PC-3 (cell line): Measurements from ENCODE around the gene ABTB2. TPM values are rescaled to one million over a fixed set of nuclear protein-coding genes. Genes with fewer than 3 reads are reported as not detected.

Experiments
- ATAC-seq: fragments of 200-7000 bp; cut with Tn5 transposase; 2 replicates; pipeline ENCODE4 v1.9.1; 2020; ENCODE audit warnings: mild to moderate bottlenecking, moderate library complexity
- BruUV-seq: library from RNA; stranded (reverse); fragments of 400-500 nt; replicated peaks from 2 replicates; lab custom pipeline; 2021; lab: Mats Ljungman, UMichigan
- CTCF ChIA-PET: fragments of 300-600 bp; sonication (Branson Sonifier 250); formaldehyde crosslinking; loops from one replicate; lab custom pipeline; 2022; ENCODE audit warnings: antibody characterized with exemption; lab: Charles Lee
- POLR2A ChIA-PET: fragments of 300-600 bp; sonication (Branson Sonifier 250); formaldehyde crosslinking; loops from one replicate; lab custom pipeline; 2022; ENCODE audit warnings: antibody characterized with exemption; ENCODE audit not compliant: unreplicated experiment; lab: Charles Lee
- DNase-seq: peaks from one replicate; pipeline ENCODE4 v3.0.0-alpha.2; 2015
- H2AFZ ChIP-seq: fragments of 300-600 bp; sonication (generic); 2 replicates; pipeline ENCODE4 v1.6.0; 2016; ENCODE audit warnings: antibody characterized with exemption, low read length
- H3F3A ChIP-seq: fragments of 300-600 bp; sonication (generic); one replicate; pipeline ENCODE4 v1.6.0; 2017; ENCODE audit warnings: antibody characterized with exemption, low read length, control low read depth, mild to moderate bottlenecking; ENCODE audit not compliant: unreplicated experiment
- H3K27ac ChIP-seq: fragments of 300-600 bp; sonication (generic); 2 replicates; pipeline ENCODE4 v1.5.1; 2016; ENCODE audit warnings: mild to moderate bottlenecking, low read length
- H3K27me3 ChIP-seq: fragments of 300-600 bp; sonication (generic); 2 replicates; pipeline ENCODE4 v1.6.1; 2016; ENCODE audit warnings: low read length, mixed read lengths
- H3K36me3 ChIP-seq: fragments of 300-600 bp; sonication (generic); 2 replicates; pipeline ENCODE4 v1.6.1; 2016; ENCODE audit warnings: low read depth, mixed run types, low read length, mixed read lengths
- H3K4me1 ChIP-seq: fragments of 300-600 bp; sonication (generic); 2 replicates; pipeline ENCODE4 v1.5.1; 2016; ENCODE audit warnings: low read length; ENCODE audit not compliant: insufficient read depth
- H3K4me2 ChIP-seq: fragments of 300-600 bp; sonication (generic); 2 replicates; pipeline ENCODE4 v1.6.0; 2016; ENCODE audit warnings: low read length
- H3K4me3 ChIP-seq: fragments of 300-600 bp; sonication (generic); 2 replicates; pipeline ENCODE4 v1.5.1; 2016; ENCODE audit warnings: mild to moderate bottlenecking, low read length, mixed read lengths
- H3K79me2 ChIP-seq: fragments of 300-600 bp; sonication (generic); 2 replicates; pipeline ENCODE4 v1.6.1; 2017; ENCODE audit warnings: low read length, mixed read lengths
- H3K9ac ChIP-seq: fragments of 300-600 bp; sonication (generic); 2 replicates; pipeline ENCODE4 v1.6.0; 2016; ENCODE audit warnings: mild to moderate bottlenecking, low read length
- H3K9me2 ChIP-seq: fragments of 300-600 bp; sonication (generic); replicated peaks from 2 replicates; pipeline ENCODE4 v1.6.1; 2016; ENCODE audit warnings: mixed run types, low read length, mixed read lengths
- H3K9me3 ChIP-seq: fragments of 300-600 bp; sonication (generic); 2 replicates; pipeline ENCODE4 v1.6.1; 2016; ENCODE audit warnings: low read length, mixed read lengths
- H4K20me1 ChIP-seq: fragments of 300-600 bp; sonication (generic); 2 replicates; pipeline ENCODE4 v1.6.1; 2016; ENCODE audit warnings: low read length, mixed read lengths
- CTCF ChIP-seq: fragments of 300-600 bp; sonication (generic); conservative IDR thresholded peaks from 2 replicates; pipeline ENCODE4 v1.5.1; 2017; ENCODE audit warnings: antibody characterized with exemption, low read depth, mild to moderate bottlenecking, low read length
- EZH2 ChIP-seq: fragments of 300-600 bp; sonication (generic); IDR thresholded peaks from one replicate; pipeline ENCODE4 v1.6.1; 2017; ENCODE audit warnings: antibody characterized with exemption, mild to moderate bottlenecking, low read length; ENCODE audit not compliant: unreplicated experiment
- EZH2phosphoT487 ChIP-seq: fragments of 300-600 bp; sonication (generic); IDR thresholded peaks from 2 replicates; pipeline ENCODE4 v1.6.1; 2018; ENCODE audit warnings: mild to moderate bottlenecking, antibody characterized with exemption, low read length, borderline replicate concordance
- intact Hi-C: fragments of 100-400 bp; cut with micrococcal nuclease; formaldehyde crosslinking; loops from 2 replicates; pipeline ENCODE4 v1.9.0; 2023
- total RNA-seq: library from RNA; depleted of rRNA; stranded (reverse); fragments of >200 nt; gene quantifications from 2 replicates; pipeline ENCODE4 v1.2.3, GENCODE V29; 2014

The ABTB2 gene
- total RNA-seq, 1 experiment from 2014 or later: 5.2 TPM

DNA sequence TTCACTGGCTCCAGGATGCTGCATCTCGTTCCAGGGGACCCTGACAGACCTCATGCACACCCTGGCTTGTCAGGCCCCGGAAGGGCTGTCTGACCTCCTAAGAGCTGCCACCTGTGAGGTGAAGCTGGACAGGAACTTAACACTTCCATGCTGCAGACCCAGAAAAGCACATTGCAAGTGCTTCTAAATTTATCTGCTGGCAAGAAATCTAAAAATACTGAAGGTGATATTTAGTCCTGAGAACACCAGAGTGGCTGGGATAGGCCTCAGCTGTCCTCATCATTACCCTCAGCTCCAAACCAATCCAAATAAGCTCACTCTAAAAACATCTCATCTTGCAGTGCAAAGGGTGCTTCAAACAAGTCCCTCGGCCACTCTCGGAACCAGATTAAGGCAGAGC lies 46.7 kb downstream of the ABTB2 start:
- no peak overlapping the region for H3K4me3 ChIP-seq
- H2AFZ ChIP-seq: no peak overlapping the region
- H3K9me3 ChIP-seq: no peaks in the 10 kb centered on the region
- BruUV-seq: no TSS peak
- DNase-seq (no peak), ATAC-seq (no peak)
- no peaks in the 10 kb centered on the region for H3K27me3 ChIP-seq
- H3K9me2 ChIP-seq: no peaks in the 10 kb centered on the region
- H3K4me1 ChIP-seq: peaks cover 16% of the 10 kb centered on the region
- peaks cover 4% of the 10 kb centered on the region for H3K79me2 ChIP-seq
- H3F3A ChIP-seq: no peaks in the 10 kb centered on the region
- intact Hi-C loops: no loop called here
- ChIA-PET CTCF (no interaction called here), POLR2A (no interaction called here)
- no peaks in the 10 kb centered on the region for H4K20me1 ChIP-seq
- no peak overlapping the region for H3K27ac ChIP-seq
- TF ChIP-seq CTCF (no peak), EZH2phosphoT487 (no peak), EZH2 (no peak)
- H3K4me2 ChIP-seq: no peak overlapping the region
- no peaks in the 10 kb centered on the region for H3K36me3 ChIP-seq
- H3K9ac ChIP-seq: no peak overlapping the region

DNA sequence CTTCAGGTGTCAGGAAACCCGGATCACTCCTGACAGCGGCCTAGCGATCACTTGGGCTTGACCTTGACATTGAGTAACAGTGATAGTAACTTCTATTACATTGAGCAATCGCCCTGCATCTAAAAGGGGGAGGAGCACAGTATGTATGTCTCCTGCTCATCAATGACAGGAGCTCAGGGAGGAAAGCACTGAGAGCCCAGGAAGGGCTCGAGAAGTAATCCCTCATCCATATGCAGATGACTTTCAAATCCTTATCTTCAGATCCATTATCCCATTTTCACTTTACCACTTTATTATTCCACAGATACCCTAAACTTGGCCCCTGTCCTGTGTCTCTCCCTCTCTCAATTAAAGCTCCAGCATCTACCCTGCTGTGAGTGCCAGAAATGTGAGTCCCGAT lies 47.8 kb downstream of the ABTB2 start:
- H3K4me1 ChIP-seq: peaks cover 16% of the 10 kb centered on the region
- H3K4me3 ChIP-seq: no peak overlapping the region
- no peak overlapping the region for H3K4me2 ChIP-seq
- no peak overlapping the region for H3K9ac ChIP-seq
- no peak overlapping the region for H2AFZ ChIP-seq
- no peaks in the 10 kb centered on the region for H3K9me2 ChIP-seq
- ATAC-seq (no peak), DNase-seq (no peak)
- intact Hi-C loops: no loop called here
- CTCF ChIA-PET: no interaction called here
- H3K79me2 ChIP-seq: peaks cover 9% of the 10 kb centered on the region
- TF ChIP-seq EZH2phosphoT487 (no peak), EZH2 (no peak), CTCF (no peak)
- no peaks in the 10 kb centered on the region for H3K27me3 ChIP-seq
- no peaks in the 10 kb centered on the region for H3K9me3 ChIP-seq
- H3K27ac ChIP-seq: no peak overlapping the region
- H3K36me3 ChIP-seq: no peaks in the 10 kb centered on the region
- H4K20me1 ChIP-seq: no peaks in the 10 kb centered on the region
- no peaks in the 10 kb centered on the region for H3F3A ChIP-seq
- POLR2A ChIA-PET: no interaction called here
- no TSS peak for BruUV-seq

DNA sequence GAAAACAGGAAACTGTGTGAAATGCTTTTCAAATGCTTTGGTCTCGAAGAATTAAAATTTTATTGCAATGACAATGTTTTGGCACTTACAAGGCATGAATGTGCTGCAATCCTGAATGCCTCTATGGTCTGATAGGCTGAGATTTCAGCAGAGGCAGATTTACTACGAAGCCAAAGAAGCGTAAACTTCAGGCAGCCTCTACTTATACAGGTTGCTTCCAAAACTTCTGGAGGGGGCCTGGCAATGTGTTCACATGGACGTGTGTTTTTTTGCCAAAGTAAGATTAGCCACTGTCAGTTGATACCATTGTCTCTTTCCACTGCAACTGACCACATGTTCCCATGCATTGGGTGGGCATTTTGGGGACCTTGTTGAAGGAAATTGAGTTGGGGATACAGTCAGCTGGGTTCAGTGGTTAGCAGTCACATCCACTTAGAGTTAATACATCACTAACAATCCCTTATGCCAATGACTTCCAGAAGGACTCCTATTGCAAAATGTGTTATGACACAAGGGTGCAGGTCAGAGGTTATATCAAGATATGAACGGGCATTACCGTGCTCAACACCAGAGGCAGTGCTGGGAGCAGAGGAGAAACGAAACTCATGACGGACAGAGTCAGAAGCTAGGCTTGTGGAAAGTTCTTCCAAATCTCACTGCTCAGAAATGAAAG lies 48.8 kb downstream of the ABTB2 start:
- POLR2A ChIA-PET: interaction anchor here (0.5 to 0.7 kb wide), 2 partner anchors 84 to 504 kb away, joined by 4 to 20 read pairs; no protein-coding TSS in a partner anchor
- TF ChIP-seq EZH2phosphoT487: no peak
- BruUV-seq: no TSS peak
- no peaks in the 10 kb centered on the region for H3F3A ChIP-seq
- CTCF ChIA-PET: no interaction called here
- DNase-seq: no peak
- H4K20me1 ChIP-seq: no peaks in the 10 kb centered on the region
- no peak overlapping the region for H3K4me2 ChIP-seq
- H3K79me2 ChIP-seq: peaks cover 16% of the 10 kb centered on the region
- no peaks in the 10 kb centered on the region for H3K27me3 ChIP-seq
- H3K4me1 ChIP-seq: peaks cover 16% of the 10 kb centered on the region
- H3K4me3 ChIP-seq: no peak overlapping the region
- no peaks in the 10 kb centered on the region for H3K36me3 ChIP-seq
- no peak overlapping the region for H2AFZ ChIP-seq
- no peaks in the 10 kb centered on the region for H3K9me2 ChIP-seq
- no peak overlapping the region for H3K9ac ChIP-seq
- ATAC-seq: no peak
- intact Hi-C loops: no loop called here
- H3K27ac ChIP-seq: no peak overlapping the region
- no peaks in the 10 kb centered on the region for H3K9me3 ChIP-seq
